ENCODE results near the gene RNASE4.

DNA sequence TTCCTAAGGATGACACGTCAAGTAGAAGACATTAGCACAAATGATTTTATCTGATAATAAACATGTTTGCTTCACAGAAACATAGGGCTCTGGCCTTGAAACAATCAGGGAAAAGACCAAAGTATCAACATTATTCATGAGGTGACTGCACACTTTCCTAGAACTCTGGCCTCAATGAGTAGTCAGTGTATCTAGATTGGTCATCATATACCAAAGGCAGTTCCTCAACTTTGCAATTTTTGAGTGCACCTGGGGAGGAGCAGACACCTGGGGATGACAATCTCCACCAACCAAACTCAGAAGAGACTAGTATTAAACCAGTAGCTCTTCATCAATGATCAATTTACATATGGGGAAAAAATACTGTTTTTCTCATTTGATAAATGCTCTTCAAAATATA lies 65.8 kb downstream of the RNASE4 start:
- TF ChIP-seq, protein P1, sequence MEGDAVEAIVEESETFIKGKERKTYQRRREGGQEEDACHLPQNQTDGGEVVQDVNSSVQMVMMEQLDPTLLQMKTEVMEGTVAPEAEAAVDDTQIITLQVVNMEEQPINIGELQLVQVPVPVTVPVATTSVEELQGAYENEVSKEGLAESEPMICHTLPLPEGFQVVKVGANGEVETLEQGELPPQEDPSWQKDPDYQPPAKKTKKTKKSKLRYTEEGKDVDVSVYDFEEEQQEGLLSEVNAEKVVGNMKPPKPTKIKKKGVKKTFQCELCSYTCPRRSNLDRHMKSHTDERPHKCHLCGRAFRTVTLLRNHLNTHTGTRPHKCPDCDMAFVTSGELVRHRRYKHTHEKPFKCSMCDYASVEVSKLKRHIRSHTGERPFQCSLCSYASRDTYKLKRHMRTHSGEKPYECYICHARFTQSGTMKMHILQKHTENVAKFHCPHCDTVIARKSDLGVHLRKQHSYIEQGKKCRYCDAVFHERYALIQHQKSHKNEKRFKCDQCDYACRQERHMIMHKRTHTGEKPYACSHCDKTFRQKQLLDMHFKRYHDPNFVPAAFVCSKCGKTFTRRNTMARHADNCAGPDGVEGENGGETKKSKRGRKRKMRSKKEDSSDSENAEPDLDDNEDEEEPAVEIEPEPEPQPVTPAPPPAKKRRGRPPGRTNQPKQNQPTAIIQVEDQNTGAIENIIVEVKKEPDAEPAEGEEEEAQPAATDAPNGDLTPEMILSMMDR (conservative IDR thresholded peaks at IDR 0.05 in 1 of 2, IDR thresholded peaks at IDR 0.05 in 1 of 2; ENCODE audit: extremely low read depth in 1 of 2, insufficient read depth in 1 of 2, low read depth in 1 of 2, low read length in 2 of 2): no peak
- no peak for TF ChIP-seq EZH2 (IDR thresholded peaks at IDR 0.05; ENCODE audit: borderline replicate concordance, low read length)

All from mammary epithelial cell (primary cell).